AG09319 (cell line): ENCODE results near the gene RPL28.

Source experiments
- DNase-seq: peaks from one replicate; pipeline ENCODE4 v3.0.0-alpha.2; 2010; ENCODE audit warnings: low read depth; ENCODE audit errors: extremely low read depth
- CTCF ChIP-seq: IDR thresholded peaks from 2 replicates; pipeline ENCODE4 v1.5.1; 2011; ENCODE audit warnings: low read depth, mild to moderate bottlenecking, inconsistent platforms, low read length, moderate library complexity

Gene RPL28

GRCh38 chr19:55377356-55378131, 8.2 kb upstream of the RPL28 start:
- TF ChIP-seq CTCF = no peak
- no peak for DNase-seq

GRCh38 chr19:55379174-55379573, 6.6 kb upstream of the RPL28 start:
- no peak for DNase-seq
- TF ChIP-seq CTCF = no peak

- DNase-seq = no peak
- no peak for TF ChIP-seq CTCF
These were observed 3.7 kb upstream of the RPL28 start for GRCh38 chr19:55382013-55382412.

GRCh38 chr19:55382522-55383054, 3.1 kb upstream of the RPL28 start:
- no peak for TF ChIP-seq CTCF
- no peak for DNase-seq

- DNase-seq = no peak
- TF ChIP-seq CTCF = no peak; the same call in 1 of the 2 replicates
These were observed 2.2 kb upstream of the RPL28 start for GRCh38 chr19:55383279-55384130.

GRCh38 chr19:55384131-55384919, 1.4 kb upstream of the RPL28 start, which contains the start of gene TMEM238:
TMEM238 (minus strand) TSS chr19:55384292; CDS start chr19:55384259, 33 bp downstream.
- no peak for TF ChIP-seq CTCF
- DNase-seq = no peak
